Activated T-helper 9 cell treated with anti-CD3 and anti-CD28 coated beads, Interleukin-2, amount 50 U/mL, for 16 hours (primary cell): ENCODE results near the gene GALNT10.

Source experiments
- DNase-seq: peaks from one replicate; pipeline ENCODE4 v3.0.0-alpha.2; 2020; ENCODE audit warnings: low read depth

GALNT10 gene

GRCh38 chr5:154267516-154267915 lies 77.0 kb downstream of the GALNT10 start:
- no peak for DNase-seq

GRCh38 chr5:154268073-154268472 lies 77.5 kb downstream of the GALNT10 start:
- DNase-seq = no peak

- DNase-seq = no peak
Measured at GRCh38 chr5:154269414-154269813, 78.9 kb downstream of the GALNT10 start.

DNA sequence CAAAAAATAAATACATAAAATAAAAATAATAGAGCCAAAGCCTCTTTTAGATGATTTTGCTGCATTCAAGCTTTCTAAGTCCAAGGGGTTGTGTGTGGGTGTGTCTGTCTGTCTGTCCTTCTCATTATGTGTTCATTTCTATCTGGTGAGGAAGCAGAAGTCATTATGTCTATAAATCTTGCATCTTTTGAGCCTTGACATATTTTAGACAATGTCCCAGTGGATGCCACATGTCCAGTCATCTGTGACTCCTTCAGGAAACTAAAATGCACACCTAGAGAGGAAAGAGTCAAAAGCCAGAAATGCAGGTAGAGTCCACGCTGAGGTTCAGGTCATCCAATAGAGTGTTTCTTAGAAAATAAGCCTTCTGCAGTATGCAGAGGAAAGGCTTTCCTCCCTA lies 80.9 kb downstream of the GALNT10 start:
- no peak for DNase-seq

GRCh38 chr5:154271936-154272514 lies 81.5 kb downstream of the GALNT10 start:
- no peak for DNase-seq

DNA sequence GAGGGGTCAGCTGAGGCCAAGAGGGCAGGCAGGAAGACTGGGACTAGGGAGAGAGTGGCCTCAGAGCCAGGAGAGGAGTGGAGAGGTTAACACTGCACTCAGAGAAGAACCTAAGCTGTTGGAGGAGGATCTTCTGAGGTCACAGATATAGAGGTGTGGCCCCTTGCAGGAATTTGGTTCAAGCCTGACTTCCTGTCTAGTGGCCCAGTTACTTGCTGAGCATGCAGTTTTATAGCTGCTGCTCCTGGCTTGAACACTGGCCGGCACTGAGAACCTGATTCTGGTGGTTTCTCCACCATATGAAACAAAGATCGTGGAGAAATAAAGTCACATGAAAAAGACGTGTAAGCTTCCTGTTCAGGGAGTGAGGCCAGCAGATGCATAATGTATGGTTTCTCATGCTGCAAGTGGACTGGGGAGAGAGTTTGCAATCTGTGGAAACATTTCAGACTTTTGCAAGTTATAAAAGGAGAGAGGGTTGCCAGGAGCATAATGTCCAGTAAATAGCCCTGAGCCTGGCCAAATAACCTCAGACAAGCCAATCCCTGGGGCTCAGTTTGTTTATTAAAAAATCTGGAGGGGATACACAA lies 82.6 kb downstream of the GALNT10 start:
- DNase-seq = no peak

GRCh38 chr5:154273963-154274827 lies 83.7 kb downstream of the GALNT10 start:
- DNase-seq = no peak

DNA sequence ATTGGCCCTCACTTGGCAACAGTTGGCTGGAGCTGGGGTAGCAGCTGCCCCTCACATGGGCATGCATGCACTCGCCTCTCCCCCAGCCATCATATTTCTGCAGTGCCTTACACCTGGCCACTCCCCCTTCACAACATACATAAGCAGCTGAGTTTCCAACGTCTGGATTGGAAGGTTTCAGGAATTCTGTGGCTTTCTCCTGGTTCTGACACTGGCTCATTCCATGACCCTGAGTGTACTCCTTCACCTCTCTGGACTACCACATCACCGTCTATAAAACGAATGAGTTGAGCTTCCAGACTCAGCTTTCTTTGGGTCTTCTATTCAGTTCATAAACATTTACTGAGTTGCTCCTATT lies 84.3 kb downstream of the GALNT10 start:
- DNase-seq = no peak

- no peak for DNase-seq
Measured at GRCh38 chr5:154275566-154275965, 85.0 kb downstream of the GALNT10 start.

DNA sequence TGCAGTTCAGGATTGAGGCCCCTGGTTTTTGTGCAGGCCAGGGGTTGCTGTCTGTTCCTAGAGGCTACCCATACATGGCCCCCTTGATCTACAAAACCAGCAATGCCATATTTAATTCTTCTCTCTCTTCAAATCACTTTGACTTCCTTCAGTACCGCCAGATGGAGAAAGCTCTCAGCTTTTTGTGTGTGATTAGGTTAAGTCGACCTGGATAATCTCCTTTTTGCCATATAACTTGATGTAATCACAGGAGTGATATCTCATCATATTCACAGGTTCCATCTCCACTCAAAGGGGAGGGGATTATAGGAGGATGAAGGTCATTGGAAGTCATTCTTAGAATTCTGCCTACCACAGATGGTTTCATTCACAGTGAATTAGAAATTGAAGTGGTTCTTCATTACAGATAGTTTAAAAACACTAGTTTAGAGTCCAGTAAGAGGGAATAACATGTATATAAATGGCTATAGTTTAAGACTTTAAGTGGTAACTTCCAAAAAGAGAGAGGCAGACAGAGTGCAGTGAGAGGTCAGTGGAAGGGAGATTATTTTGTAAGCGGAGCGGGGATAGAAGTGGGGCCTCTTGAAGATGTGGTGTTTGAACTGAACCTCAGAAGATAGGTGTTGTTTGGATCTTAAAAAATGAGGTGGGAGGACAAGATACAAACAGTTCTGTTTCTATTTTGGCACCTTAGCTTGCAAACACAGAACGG lies 85.9 kb downstream of the GALNT10 start:
- no peak for DNase-seq

DNA sequence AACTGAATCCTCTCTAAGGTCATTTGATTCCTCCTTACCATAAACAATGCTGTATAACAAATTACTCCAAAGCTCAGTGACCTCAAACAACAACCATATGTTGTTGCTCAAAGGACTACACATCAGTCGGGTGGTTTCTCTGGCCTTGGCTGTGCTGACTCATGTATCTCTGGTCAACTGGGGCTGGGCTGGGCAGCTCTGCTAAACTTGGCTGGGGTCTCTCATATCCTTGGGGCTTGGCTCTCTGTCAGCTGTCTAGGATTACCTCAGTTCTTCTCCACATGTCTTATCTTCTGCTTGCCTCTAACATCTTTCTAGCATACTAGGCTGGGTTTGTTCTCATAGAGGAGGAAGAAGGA lies 86.4 kb downstream of the GALNT10 start:
- DNase-seq = no peak

- DNase-seq = no peak
Measured at GRCh38 chr5:154277499-154277898, 87.0 kb downstream of the GALNT10 start.

DNA sequence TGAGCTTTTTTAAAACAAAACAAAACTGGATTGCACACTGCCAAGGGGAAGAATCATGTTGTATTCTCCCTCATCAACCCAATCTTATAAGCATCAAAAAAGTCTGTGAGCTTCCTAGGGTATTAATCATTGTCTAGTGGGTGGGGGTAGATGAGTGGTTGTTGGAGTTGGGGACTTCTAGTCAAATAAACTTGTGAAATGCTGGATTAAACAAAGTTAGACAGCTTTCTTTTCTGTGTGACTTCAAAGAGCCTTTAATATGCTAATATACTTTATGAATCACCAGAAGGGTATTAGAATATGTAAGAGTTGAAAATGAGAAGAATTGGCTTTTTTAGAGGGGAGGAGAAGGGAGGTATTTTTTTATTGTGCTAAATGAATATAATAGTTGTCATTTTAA lies 87.7 kb downstream of the GALNT10 start:
- no peak for DNase-seq

DNA sequence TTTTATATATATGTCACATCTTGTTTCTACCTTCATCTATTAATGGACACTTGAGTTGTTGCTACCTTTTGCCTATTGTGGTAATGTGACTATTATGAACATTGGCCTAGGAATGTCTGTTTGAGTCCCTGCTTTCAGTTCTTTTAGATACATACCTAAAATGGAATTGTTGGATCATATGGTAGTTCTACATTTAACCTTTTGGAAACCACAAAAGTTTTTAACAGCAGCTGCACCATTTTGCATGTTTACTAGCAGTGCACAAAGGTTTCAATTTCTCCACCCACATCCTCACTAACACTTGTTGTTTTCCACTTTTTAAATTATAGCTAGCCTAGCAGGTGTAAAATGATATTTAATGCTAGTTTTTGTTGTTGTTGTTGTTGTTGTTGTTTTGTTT lies 88.4 kb downstream of the GALNT10 start:
- DNase-seq = no peak

DNA sequence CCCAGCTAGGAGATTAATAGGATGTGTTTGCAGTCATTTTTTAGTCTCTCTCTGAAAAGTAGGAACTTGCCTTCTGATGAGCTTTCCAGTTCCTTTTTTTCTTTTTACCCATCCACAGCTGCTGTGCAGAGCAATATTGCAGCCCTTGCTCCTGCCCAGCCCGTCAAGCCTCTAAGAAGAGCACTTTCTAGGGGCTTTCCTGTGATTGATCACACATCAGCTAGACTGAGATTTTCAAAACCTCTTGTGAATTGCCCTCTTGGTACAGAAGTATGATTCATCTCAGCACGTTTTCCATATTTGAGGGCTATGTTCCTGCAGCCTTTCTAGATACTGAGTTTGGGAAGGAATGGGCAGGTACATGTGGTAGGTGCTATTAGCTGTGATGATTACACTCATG lies 93.9 kb downstream of the GALNT10 start:
- no peak for DNase-seq

GRCh38 chr5:154285661-154286408 lies 95.3 kb downstream of the GALNT10 start:
- no peak for DNase-seq

- DNase-seq = no peak
Measured at GRCh38 chr5:154286557-154286956, 96.0 kb downstream of the GALNT10 start.

- no peak for DNase-seq
Measured at GRCh38 chr5:154287136-154287535, 96.6 kb downstream of the GALNT10 start.

DNA sequence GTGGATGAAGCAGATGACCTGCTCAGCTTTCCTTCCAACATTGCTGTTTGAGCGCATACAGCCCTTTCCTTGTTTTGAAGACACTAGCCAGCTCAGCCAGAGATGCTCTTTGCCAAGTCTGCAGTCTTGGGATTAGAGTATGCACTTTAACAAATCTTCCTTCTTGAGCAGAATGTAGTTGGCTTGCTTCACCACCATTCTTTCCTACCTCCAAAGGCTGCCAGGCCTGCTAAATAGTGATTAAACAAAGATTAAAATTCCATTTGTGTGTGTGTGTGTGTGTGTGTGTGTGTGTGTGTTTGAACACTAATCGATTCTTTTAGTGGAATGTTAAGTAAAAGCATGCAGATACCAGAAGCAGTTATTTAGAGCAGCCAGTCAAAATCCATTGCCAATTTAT lies 97.6 kb downstream of the GALNT10 start:
- DNase-seq = no peak

GRCh38 chr5:154291917-154292316 lies 101.4 kb downstream of the GALNT10 start:
- DNase-seq = no peak

DNA sequence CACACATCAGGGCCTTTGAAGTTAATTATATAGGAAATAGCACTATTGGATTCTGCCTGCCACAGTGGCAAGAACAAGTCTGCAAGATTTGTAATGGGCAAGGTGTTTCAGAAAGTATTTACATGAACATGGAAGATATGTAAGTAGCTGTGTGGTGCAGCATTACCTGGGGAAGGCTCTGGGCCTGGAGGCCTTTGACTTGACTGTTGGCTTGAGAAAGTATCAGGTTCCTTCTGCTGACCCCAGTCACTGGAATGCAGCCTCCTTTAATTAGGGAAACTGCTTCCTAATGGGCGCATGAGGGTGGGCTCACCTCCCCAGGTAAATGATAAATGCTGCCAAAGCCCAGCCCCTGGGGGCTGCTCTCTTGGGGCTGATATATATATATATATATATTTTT lies 102.7 kb downstream of the GALNT10 start:
- DNase-seq = no peak

GRCh38 chr5:154295551-154295950 lies 105.0 kb downstream of the GALNT10 start:
- no peak for DNase-seq
